HG03175 (cell line): ENCODE measurements around the gene CCDC18.
A peak's percentile ranks its signal among the peaks of the same experiment; 100 is the strongest.
"Not testable (repeated sequence)": the region's sequence is repeated elsewhere in the genome, so short reads cannot be mapped to it uniquely, and the experiment has no call there.

Experiments
- ATAC-seq: cut with Tn5 transposase; IDR thresholded peaks from one replicate; pipeline ENCODE4 v1.9.1; 2021; ENCODE audit warnings: mild to moderate bottlenecking, moderate library complexity; ENCODE audit not compliant: unreplicated experiment

Gene CCDC18, protein sequence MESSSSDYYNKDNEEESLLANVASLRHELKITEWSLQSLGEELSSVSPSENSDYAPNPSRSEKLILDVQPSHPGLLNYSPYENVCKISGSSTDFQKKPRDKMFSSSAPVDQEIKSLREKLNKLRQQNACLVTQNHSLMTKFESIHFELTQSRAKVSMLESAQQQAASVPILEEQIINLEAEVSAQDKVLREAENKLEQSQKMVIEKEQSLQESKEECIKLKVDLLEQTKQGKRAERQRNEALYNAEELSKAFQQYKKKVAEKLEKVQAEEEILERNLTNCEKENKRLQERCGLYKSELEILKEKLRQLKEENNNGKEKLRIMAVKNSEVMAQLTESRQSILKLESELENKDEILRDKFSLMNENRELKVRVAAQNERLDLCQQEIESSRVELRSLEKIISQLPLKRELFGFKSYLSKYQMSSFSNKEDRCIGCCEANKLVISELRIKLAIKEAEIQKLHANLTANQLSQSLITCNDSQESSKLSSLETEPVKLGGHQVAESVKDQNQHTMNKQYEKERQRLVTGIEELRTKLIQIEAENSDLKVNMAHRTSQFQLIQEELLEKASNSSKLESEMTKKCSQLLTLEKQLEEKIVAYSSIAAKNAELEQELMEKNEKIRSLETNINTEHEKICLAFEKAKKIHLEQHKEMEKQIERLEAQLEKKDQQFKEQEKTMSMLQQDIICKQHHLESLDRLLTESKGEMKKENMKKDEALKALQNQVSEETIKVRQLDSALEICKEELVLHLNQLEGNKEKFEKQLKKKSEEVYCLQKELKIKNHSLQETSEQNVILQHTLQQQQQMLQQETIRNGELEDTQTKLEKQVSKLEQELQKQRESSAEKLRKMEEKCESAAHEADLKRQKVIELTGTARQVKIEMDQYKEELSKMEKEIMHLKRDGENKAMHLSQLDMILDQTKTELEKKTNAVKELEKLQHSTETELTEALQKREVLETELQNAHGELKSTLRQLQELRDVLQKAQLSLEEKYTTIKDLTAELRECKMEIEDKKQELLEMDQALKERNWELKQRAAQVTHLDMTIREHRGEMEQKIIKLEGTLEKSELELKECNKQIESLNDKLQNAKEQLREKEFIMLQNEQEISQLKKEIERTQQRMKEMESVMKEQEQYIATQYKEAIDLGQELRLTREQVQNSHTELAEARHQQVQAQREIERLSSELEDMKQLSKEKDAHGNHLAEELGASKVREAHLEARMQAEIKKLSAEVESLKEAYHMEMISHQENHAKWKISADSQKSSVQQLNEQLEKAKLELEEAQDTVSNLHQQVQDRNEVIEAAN (N-terminal part only)

DNA sequence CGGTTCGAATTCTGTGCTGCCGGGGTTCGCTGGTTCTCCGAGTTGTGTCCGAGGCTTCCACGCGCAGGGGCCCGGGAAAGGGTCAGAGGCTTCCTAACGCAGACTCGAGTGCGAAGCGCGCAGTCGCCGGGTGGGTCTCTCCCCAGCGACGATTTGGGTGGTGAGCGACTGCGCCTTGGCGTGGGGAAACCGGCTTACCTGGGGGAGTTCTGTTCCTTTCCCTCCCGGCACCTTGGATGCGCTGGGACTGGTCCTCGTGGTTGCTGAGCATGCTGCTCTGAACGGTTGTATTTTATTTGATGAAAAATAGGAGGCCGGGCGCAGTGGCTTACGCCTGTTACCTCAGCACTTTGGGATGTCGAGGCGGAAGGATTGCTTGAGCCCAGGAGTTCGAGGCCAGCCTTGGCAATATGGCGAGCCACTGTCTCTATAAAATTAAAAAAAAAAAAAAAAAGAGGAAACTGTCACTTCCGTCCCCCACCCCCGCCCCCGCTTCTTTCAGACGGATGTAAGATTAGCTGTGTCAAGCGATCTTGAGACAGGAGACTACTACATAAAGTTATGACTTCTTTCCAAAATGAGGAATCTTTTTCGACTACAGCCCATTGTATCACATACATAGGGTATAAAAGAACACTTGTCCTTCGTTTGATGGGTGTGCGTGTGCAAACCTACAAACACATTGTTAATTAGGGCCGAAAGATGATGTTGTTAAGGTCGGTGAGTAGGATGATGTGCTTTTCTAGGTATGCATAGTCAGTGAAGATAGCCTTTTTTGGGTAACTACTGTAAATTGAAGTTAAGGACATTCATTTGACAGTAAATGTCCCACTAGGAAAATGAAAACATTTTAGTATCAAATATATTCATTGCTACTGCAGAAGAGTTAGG is at the start of gene CCDC18:
TSS of gene CCDC18 (plus strand) at position 2 of the 891 bp plus-strand sequence. CDS start 2,638 bp downstream, outside the sequence.
- peak; percentile 16 for ATAC-seq

DNA sequence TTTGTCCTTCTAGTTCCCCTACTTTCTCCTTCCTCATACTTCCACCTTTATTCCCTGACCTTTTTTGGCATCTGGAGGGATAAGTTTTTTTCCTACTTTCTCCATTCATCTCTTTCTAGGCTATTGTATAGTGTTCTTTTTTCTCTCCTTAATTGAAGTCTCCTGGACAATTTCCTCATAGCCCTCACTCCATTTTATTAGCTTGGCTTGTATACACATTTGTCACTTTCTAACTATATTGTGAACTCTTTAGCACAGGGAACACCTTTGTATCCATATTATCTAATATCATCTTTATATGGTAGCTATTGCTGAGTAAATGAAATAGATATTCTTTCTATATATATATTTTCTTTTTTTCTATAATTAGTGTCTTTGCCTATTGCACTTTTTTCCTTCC is 47.9 kb upstream of the CCDC18 start:
- ATAC-seq, result no peak

DNA sequence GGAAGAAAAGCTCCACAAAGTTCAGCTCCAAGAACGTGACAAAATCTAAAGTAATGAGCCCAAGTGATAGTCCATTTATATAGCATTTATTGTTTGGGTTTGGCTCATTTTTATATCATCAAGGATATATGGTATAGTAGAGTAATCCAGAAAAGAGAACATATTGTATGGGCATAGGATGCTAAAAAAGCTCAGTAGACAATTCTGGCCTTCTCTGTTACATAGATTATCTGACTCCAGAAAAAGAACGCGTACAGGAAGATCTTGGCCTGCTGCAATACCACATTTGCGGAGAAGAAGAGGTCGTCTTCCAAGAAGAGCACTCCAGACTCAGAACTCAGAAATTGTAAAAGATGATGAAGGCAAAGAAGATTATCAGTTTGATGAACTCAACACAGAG is 44.1 kb upstream of the CCDC18 start:
- ATAC-seq, result no peak

DNA sequence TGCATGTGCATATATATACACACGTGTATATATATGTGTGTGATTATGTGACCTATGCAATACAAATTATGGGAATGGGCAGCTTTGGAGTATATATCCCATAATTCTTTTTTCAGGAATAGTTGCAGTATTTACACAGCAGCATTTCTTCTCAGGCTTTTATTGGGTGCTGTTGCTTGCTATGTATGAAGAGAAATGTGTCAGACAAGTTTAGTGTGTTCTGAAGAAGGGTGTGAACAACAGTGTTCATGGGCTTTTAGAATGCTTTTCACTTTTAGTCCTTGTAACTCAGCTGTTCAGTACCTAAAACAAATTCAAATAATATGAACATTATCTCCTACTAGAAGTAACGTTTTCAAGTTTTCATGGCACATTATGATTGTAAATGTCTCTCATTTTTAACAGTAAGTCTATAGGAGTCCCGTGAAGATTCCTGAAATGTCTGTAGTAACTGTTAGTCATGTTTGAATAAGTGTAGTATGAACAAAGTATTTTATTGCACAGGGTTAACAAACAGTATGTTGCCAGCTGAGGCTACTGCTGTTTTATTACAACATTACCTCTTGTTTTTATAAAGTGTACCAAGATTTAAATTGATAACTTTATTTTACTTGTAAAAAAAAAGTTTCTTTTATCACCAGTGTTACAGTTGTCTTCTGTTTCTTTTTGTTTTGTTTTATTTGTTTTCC is 42.8 kb upstream of the CCDC18 start:
- ATAC-seq, result no peak

DNA sequence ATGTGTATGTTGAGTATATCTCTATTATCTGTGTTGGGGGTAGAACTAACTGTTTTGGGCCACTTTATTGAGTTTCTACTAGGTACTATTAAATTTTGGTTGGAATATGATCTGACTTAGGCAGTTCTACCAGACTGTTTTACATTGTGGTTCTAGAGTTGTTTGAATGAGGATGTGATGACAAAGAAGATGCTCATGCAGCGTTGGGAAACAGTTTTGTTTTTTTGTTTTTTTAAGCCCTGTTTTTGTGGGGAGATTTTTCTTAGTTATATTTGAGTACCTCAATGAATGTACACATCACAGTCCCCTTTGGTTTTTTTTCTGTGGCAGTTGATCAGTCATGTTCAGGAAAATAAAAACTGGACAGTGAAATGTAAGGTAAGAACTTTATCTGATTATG is 40.4 kb upstream of the CCDC18 start:
- no peak for ATAC-seq

- ATAC-seq, result no peak
Measured at GRCh38 chr1:93142161-93142560, 38.4 kb upstream of the CCDC18 start.

DNA sequence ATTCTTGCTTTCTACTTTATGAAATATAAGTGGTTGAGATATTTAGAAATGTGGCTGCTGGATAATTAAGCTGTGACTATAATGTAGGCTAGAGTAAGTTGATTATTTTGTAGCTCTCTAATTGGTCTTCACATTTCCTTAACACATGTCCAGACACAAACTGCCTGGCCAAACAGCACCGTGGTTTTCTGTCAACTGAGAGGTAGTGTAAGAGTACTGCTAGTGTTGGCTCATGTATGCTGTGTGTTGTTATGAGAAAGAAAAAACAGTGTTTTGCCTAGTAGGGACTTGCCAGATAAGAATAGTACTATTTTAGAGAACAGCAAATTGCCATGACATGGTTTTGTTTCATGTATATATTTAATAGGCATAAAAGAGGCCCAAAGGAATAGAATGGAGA is 37.4 kb upstream of the CCDC18 start:
- no peak for ATAC-seq

DNA sequence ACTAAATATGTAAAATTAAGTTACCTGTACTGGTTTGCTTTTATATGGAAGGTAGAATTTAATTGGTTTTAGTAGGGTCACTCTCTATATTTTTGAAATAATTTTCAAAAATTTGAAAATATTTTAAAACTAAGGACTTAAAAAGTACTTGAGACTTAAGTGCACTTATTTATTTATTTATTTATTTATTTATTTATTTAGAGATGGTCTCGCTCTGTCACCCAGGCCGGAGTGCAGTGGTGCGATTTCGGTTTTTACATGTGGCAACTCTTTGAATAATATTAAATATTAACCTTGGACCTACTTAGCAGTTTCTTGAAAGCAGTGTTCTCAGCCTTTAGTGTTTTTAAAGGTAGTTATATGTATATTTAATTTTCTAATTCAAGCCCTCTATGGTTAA is 36.8 kb upstream of the CCDC18 start:
- no peak for ATAC-seq

DNA sequence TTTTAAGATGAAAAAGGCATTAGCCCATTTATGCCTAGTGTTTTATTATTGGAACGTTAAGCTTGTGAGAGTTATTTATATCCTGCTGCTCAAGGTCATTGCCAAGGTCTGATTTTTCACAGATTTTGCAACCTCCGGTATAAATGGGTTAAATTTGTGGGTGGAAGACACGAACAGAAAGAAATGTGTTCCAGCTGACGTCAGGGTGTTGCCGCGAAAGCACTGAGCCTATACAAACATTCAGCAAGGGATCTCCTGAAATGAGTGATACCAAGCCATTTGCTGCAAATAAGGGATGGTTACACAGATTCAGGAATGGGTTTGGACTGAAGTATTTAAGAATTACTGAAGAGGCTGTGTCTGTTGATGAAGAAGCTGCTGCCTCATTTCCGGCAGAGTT is 32.5 kb upstream of the CCDC18 start:
- no peak for ATAC-seq

DNA sequence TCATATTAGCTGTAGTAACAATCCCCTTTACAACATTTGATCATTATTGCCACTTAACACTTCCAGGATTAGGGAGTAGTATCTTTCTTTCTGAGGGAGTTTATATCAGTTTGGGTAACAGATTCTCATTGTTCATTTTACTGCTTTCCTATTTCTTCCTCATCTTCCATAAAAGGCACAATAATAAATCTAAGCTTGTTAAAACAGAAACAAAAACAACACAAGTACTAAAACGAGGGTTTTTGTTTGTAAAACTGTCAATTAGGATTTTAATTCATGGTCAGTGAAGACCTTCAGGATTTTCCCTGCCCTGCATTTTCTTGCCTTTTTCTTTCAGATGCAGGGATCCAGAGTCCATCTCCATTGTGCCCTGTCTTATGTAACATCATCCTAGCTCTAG is 29.8 kb upstream of the CCDC18 start:
- ATAC-seq, result no peak

GRCh38 chr1:93151474-93151873 is 29.1 kb upstream of the CCDC18 start:
- no peak for ATAC-seq

GRCh38 chr1:93152835-93153234 is 27.7 kb upstream of the CCDC18 start:
- no peak for ATAC-seq

DNA sequence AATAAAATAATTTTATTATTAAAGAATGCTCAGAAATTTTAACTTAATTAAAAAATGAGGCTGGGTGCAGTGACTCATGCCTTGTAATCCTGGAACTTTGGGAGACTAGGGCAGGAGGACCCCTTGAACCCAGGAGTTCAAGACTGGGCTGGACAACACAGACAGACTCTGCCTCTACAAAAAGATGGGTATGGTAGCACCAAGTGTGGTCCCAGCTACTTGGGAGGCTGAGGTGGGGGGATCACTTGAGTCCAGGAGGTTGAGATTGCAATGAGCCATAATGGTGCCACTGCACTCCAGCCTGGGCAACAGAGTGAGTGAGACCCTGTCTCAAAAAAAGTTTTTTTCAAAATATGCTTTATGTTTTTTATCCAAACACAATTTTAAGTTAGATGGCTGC is 25.6 kb upstream of the CCDC18 start:
- no peak for ATAC-seq

DNA sequence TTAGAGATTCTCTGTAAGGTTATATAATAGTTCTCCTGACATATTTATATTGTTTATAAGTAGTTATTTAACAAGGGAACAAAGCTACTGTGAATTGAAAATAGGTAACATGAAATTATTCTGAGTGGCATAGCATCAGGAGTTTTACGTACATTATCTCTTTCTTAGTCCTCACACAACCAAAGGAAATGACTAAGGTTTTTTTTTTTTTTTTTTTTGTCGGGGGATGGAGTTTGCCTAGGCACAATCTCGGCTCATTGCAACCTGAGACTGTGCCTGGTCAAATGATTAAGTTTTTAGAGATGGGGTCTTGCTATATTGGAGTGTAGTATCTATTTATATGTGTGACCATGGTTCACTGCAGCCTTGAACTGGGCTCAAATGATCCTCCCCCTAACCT is 25.2 kb upstream of the CCDC18 start:
- ATAC-seq, result no peak

DNA sequence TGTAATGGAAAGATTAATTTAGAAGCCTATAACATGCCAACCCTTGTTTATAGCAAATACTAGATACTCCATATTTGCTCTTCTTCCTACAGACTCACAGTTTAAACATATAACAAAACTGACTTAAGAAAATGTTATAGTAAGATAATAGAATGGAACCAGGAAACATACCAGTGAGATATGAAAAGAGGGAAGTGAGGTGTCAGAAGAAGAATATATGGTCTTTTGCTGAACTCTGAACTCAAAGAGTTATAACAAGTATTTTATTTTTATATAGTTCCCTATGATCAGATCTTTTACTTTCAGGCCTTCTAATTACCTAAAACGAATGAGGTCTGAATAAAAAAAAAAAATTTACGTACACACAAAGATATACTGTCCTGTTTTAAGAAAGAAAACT is 21.2 kb upstream of the CCDC18 start:
- no peak for ATAC-seq

DNA sequence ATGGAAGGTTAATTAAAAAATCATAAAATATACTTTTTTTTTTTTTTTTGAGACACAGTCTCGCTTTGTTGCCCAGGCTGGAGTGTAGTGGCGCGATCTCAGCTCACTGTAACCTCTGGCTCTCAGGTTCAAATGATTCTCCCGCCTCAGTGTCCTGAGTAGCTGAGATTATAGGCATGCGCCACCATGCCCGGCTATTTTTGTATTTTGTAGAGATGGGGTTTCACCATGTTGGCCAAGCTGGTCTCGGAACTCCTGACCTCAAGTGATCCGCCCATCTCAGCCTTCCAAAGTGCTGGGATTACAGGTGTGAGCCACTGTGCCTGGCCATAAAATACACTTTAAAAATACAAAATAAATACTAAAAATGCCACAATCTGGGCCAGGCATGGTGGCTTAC is 17.2 kb upstream of the CCDC18 start:
- ATAC-seq, result not testable (repeated sequence)

- ATAC-seq, result no peak
Measured at GRCh38 chr1:93164816-93165215, 15.7 kb upstream of the CCDC18 start.

- ATAC-seq, result not testable (repeated sequence)
Measured at GRCh38 chr1:93165895-93166294, 14.6 kb upstream of the CCDC18 start.

DNA sequence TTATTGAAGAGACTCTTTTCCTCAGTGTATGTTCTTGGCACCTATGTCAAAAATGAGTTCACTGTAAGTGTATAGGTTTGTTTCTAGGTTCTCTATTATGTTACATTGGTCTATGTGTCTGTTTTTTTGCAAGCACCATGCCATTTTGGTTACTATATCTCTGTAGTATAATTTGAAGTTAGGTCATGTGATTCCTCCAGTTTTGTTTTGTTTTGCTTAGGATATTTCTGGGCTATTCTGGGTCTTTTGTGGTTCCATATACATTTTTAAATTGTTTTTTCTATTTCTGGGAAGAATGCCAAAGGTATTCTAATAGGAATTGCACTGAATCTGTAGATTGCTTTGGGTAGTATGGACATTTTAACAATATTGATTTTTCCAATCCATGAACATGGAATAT is 13.5 kb upstream of the CCDC18 start:
- ATAC-seq, result no peak
